Measurements from ENCODE around the gene TRAPPC1. TPM values are rescaled to one million over a fixed set of nuclear protein-coding genes. Genes with fewer than 3 reads are reported as not detected.

Gene TRAPPC1
- total and polyA plus RNA-seq, 2 experiments from 2014 or later, result 45.2 to 234 TPM

DNA sequence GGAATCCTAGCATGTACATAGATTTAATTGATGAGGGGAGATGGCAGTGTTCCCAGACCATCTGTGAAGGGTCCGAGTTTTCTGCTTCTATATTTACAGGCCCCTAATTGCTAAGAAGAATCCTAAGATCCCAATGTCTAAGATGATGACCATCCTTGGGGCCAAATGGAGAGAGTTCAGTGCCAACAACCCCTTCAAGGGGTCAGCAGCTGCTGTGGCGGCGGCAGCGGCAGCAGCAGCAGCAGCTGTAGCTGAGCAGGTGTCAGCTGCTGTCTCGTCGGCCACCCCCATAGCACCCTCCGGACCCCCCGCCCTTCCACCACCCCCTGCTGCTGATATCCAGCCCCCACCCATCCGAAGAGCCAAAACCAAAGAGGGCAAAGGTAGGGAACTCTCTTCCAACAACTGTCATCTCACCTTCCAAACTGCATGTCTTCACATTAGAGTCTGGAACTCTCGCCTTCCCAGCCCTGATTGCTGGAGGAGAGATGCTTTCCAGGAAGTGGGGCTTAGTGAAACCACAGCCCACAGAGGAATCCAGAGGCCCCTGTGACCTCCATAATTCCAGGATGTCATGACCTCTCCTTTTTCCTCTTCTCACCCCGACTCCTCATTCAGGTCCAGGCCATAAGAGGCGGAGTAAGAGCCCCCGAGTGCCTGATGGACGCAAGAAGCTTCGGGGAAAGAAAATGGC lies 38.4 kb downstream of the TRAPPC1 start:
- Mint-ChIP-seq H3K27me3 (ENCODE audit: insufficient read depth, low read depth, poor library complexity) (peaks cover 13% of the 10 kb centered on the region), H3K27ac (no peak overlapping the region), H3K4me1 (no peaks in the 10 kb centered on the region; the same call in 2 of the 3 replicates), H3K4me3 (no peak overlapping the region), H3K9me3 (no peaks in the 10 kb centered on the region), H3K36me3 (ENCODE audit: low read depth) (peaks cover 20% of the 10 kb centered on the region)
- Histone ChIP-seq H3K4me3 (no peak overlapping the region), H3K79me2 (replicated peaks; ENCODE audit: insufficient read depth) (no peaks in the 10 kb centered on the region), H3K9me2 (ENCODE audit: insufficient read depth) (no peaks in the 10 kb centered on the region), H3K36me3 (ENCODE audit: insufficient read depth) (0 out of 2 replicates have a peak, but pooled peaks cover 3% of the 10 kb centered on the region), H3K27me3 (ENCODE audit: insufficient read depth) (peaks cover 11% of the 10 kb centered on the region; the same call in 1 of the 2 replicates), H3F3A (replicated peaks; ENCODE audit: low read depth) (no peaks in the 10 kb centered on the region), H3K4me2 (no peak overlapping the region), H2AFZ (no peak overlapping the region), H3K4me1 (ENCODE audit: insufficient read depth) (peaks cover 12% of the 10 kb centered on the region; the same call in 1 of the 2 replicates), H4K20me1 (replicated peaks; ENCODE audit: insufficient read depth) (no peaks in the 10 kb centered on the region), H3K27ac (ENCODE audit: low read depth) (no peak overlapping the region)
- TF ChIP-seq, protein P1, sequence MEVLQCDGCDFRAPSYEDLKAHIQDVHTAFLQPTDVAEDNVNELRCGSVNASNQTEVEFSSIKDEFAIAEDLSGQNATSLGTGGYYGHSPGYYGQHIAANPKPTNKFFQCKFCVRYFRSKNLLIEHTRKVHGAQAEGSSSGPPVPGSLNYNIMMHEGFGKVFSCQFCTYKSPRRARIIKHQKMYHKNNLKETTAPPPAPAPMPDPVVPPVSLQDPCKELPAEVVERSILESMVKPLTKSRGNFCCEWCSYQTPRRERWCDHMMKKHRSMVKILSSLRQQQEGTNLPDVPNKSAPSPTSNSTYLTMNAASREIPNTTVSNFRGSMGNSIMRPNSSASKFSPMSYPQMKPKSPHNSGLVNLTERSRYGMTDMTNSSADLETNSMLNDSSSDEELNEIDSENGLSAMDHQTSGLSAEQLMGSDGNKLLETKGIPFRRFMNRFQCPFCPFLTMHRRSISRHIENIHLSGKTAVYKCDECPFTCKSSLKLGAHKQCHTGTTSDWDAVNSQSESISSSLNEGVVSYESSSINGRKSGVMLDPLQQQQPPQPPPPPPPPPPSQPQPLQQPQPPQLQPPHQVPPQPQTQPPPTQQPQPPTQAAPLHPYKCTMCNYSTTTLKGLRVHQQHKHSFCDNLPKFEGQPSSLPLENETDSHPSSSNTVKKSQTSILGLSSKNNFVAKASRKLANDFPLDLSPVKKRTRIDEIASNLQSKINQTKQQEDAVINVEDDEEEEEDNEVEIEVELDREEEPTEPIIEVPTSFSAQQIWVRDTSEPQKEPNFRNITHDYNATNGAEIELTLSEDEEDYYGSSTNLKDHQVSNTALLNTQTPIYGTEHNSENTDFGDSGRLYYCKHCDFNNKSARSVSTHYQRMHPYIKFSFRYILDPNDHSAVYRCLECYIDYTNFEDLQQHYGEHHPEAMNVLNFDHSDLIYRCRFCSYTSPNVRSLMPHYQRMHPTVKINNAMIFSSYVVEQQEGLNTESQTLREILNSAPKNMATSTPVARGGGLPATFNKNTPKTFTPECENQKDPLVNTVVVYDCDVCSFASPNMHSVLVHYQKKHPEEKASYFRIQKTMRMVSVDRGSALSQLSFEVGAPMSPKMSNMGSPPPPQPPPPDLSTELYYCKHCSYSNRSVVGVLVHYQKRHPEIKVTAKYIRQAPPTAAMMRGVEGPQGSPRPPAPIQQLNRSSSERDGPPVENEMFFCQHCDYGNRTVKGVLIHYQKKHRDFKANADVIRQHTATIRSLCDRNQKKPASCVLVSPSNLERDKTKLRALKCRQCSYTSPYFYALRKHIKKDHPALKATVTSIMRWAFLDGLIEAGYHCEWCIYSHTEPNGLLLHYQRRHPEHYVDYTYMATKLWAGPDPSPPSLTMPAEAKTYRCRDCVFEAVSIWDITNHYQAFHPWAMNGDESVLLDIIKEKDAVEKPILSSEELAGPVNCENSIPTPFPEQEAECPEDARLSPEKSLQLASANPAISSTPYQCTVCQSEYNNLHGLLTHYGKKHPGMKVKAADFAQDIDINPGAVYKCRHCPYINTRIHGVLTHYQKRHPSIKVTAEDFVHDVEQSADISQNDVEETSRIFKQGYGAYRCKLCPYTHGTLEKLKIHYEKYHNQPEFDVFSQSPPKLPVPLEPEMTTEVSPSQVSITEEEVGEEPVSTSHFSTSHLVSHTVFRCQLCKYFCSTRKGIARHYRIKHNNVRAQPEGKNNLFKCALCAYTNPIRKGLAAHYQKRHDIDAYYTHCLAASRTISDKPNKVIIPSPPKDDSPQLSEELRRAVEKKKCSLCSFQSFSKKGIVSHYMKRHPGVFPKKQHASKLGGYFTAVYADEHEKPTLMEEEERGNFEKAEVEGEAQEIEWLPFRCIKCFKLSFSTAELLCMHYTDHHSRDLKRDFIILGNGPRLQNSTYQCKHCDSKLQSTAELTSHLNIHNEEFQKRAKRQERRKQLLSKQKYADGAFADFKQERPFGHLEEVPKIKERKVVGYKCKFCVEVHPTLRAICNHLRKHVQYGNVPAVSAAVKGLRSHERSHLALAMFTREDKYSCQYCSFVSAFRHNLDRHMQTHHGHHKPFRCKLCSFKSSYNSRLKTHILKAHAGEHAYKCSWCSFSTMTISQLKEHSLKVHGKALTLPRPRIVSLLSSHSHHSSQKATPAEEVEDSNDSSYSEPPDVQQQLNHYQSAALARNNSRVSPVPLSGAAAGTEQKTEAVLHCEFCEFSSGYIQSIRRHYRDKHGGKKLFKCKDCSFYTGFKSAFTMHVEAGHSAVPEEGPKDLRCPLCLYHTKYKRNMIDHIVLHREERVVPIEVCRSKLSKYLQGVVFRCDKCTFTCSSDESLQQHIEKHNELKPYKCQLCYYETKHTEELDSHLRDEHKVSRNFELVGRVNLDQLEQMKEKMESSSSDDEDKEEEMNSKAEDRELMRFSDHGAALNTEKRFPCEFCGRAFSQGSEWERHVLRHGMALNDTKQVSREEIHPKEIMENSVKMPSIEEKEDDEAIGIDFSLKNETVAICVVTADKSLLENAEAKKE (CRISPR knock-in tag; IDR thresholded peaks at IDR 0.05), result no peak
- TF ChIP-seq, protein P2, sequence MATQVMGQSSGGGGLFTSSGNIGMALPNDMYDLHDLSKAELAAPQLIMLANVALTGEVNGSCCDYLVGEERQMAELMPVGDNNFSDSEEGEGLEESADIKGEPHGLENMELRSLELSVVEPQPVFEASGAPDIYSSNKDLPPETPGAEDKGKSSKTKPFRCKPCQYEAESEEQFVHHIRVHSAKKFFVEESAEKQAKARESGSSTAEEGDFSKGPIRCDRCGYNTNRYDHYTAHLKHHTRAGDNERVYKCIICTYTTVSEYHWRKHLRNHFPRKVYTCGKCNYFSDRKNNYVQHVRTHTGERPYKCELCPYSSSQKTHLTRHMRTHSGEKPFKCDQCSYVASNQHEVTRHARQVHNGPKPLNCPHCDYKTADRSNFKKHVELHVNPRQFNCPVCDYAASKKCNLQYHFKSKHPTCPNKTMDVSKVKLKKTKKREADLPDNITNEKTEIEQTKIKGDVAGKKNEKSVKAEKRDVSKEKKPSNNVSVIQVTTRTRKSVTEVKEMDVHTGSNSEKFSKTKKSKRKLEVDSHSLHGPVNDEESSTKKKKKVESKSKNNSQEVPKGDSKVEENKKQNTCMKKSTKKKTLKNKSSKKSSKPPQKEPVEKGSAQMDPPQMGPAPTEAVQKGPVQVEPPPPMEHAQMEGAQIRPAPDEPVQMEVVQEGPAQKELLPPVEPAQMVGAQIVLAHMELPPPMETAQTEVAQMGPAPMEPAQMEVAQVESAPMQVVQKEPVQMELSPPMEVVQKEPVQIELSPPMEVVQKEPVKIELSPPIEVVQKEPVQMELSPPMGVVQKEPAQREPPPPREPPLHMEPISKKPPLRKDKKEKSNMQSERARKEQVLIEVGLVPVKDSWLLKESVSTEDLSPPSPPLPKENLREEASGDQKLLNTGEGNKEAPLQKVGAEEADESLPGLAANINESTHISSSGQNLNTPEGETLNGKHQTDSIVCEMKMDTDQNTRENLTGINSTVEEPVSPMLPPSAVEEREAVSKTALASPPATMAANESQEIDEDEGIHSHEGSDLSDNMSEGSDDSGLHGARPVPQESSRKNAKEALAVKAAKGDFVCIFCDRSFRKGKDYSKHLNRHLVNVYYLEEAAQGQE (IDR thresholded peaks at IDR 0.05; ENCODE audit: unreplicated experiment), result no peak
- TF ChIP-seq, protein P3, sequence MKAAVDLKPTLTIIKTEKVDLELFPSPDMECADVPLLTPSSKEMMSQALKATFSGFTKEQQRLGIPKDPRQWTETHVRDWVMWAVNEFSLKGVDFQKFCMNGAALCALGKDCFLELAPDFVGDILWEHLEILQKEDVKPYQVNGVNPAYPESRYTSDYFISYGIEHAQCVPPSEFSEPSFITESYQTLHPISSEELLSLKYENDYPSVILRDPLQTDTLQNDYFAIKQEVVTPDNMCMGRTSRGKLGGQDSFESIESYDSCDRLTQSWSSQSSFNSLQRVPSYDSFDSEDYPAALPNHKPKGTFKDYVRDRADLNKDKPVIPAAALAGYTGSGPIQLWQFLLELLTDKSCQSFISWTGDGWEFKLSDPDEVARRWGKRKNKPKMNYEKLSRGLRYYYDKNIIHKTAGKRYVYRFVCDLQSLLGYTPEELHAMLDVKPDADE (IDR thresholded peaks at IDR 0.05), result no peak
- TF ChIP-seq CREB1 (CRISPR knock-in tag; IDR thresholded peaks at IDR 0.05; ENCODE audit: low read depth), result no peak
- TF ChIP-seq JUNB (IDR thresholded peaks at IDR 0.05; ENCODE audit: unreplicated experiment), result no peak
- no peak for TF ChIP-seq POLR2AphosphoS5 (IDR thresholded peaks at IDR 0.05; ENCODE audit: low read depth)
- TF ChIP-seq NANOG (IDR thresholded peaks at IDR 0.05; ENCODE audit: borderline replicate concordance), result no peak
- TF ChIP-seq, protein P4, sequence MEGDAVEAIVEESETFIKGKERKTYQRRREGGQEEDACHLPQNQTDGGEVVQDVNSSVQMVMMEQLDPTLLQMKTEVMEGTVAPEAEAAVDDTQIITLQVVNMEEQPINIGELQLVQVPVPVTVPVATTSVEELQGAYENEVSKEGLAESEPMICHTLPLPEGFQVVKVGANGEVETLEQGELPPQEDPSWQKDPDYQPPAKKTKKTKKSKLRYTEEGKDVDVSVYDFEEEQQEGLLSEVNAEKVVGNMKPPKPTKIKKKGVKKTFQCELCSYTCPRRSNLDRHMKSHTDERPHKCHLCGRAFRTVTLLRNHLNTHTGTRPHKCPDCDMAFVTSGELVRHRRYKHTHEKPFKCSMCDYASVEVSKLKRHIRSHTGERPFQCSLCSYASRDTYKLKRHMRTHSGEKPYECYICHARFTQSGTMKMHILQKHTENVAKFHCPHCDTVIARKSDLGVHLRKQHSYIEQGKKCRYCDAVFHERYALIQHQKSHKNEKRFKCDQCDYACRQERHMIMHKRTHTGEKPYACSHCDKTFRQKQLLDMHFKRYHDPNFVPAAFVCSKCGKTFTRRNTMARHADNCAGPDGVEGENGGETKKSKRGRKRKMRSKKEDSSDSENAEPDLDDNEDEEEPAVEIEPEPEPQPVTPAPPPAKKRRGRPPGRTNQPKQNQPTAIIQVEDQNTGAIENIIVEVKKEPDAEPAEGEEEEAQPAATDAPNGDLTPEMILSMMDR (conservative IDR thresholded peaks at IDR 0.05; ENCODE audit: low read depth in 2 of 2), result no peak
- ATAC-seq, result no peak
- no peak for DNase-seq (ENCODE audit: low spot score)

Measured in GM23338 (cell line).